K562 (cell line): ENCODE data around the gene BEST4. TPM values are rescaled to one million over a fixed set of nuclear protein-coding genes. Genes with fewer than 3 reads are reported as not detected.

ENCODE experiments used
- ASH1L ChIP-seq: fragments of 450-650 bp; IDR thresholded peaks from 2 replicates; pipeline ENCODE4 v1.6.1; 2018; ENCODE audit warnings: borderline replicate concordance, mild to moderate bottlenecking, low read depth; ENCODE audit not compliant: partially characterized antibody
- DACH1 ChIP-seq: fragments of 450-650 bp; IDR thresholded peaks from 2 replicates; pipeline ENCODE4 v1.6.1; 2018; ENCODE audit not compliant: partially characterized antibody
- FOXM1 ChIP-seq, 2 experiments: fragments of 450-650 bp in 1 of 2; sonication (generic) in 1 of 2; formaldehyde crosslinking in 1 of 2; IDR thresholded peaks; 2 replicates each; pipeline versions ENCODE4 v1.6.1 to v1.9.0; 2017 to 2022; ENCODE audit warnings: low read depth in 2 of 2, mild to moderate bottlenecking in 2 of 2, missing genetic modification reagents in 1 of 2, moderate library complexity in 1 of 2
- MYC ChIP-seq, 2 experiments: fragments of 250-450 bp in 1 of 2; sonication (Bioruptor Pico) in 1 of 2; IDR thresholded peaks; 2 replicates each; pipeline versions ENCODE4 v1.5.1 to v1.6.1; 2012 to 2021; ENCODE audit warnings: low read depth in 2 of 2, borderline replicate concordance in 1 of 2, improper control_type of control experiment in 1 of 2, low read length in 1 of 2, mild to moderate bottlenecking in 1 of 2, moderate library complexity in 1 of 2
- THRAP3 ChIP-seq: fragments of 450-650 bp; IDR thresholded peaks from 2 replicates; pipeline ENCODE4 v1.6.1; 2016; ENCODE audit warnings: mild to moderate bottlenecking, inconsistent platforms, borderline replicate concordance
- polyA plus RNA-seq, 8 experiments: library from polyadenylated mRNA; depleted of rRNA in 4 of 8; stranded (reverse) in 5 of 8; unstranded in 3 of 8; fragments of >200 nt; fragmentation: Nextera tagmentation in 2 of 8; fragmentation: Illumina TruSeq in 1 of 8; extraction: Ambion mirVana in 2 of 8; extraction: Trizol in 1 of 8; gene quantifications; 2 replicates each; pipeline versions ENCODE4 v1.2.1 to v1.2.3, GENCODE V29; 2011 to 2014; ENCODE audit warnings: inconsistent platforms in 1 of 8, missing spikeins in 1 of 8
- total RNA-seq, 7 experiments: library from RNA; depleted of rRNA in 6 of 7; stranded (reverse); fragments of >200 nt in 6 of 7; fragmentation: Illumina TruSeq in 2 of 7; extraction: Trizol in 2 of 7; gene quantifications; 2 replicates each; pipeline versions ENCODE4 v1.2.1 to v1.2.3, GENCODE V29; 2011 to 2021; ENCODE audit warnings: low replicate concordance in 1 of 7
- TF ChIP-seq, protein P1 (sequence below): fragments of 250-450 bp; sonication (Bioruptor Pico); IDR thresholded peaks from 2 replicates; pipeline ENCODE4 v1.4.0; 2020
- TF ChIP-seq, protein P2 (sequence below): fragments of 450-650 bp; IDR thresholded peaks from 2 replicates; pipeline ENCODE4 v1.6.1; 2017; ENCODE audit warnings: antibody characterized with exemption
- TF ChIP-seq, protein P3 (sequence below): fragments of 450-650 bp; IDR thresholded peaks from 2 replicates; pipeline ENCODE4 v1.7.0; 2016; ENCODE audit warnings: borderline replicate concordance

Gene BEST4
- total and polyA plus RNA-seq, 9 of the 15 experiments (the other 6 are each of a cell fraction or from before 2014, with no cell fraction given), result 0.07 to 0.11 TPM; not detected in 7

GRCh38 chr1:44792736-44793502 is 4.9 kb upstream of the BEST4 start (continued):
- TF ChIP-seq THRAP3 (0 out of 2 replicates have a peak, but pooled peaks have one; percentile 13), ASH1L (no peak), FOXM1 (IDR thresholded peaks at IDR 0.05; ENCODE audit: low read depth) (no peak), FOXM1 (CRISPR knock-in tag; IDR thresholded peaks at IDR 0.05; ENCODE audit: low read depth) (peak; percentile 40; the same call in 1 of the 2 replicates), DACH1 (no peak), MYC (IDR thresholded peaks at IDR 0.05; ENCODE audit: low read depth, low read length) (no peak), MYC (CRISPR knock-in tag; IDR thresholded peaks at IDR 0.05; ENCODE audit: borderline replicate concordance, low read depth) (no peak)
- TF ChIP-seq, protein P1, sequence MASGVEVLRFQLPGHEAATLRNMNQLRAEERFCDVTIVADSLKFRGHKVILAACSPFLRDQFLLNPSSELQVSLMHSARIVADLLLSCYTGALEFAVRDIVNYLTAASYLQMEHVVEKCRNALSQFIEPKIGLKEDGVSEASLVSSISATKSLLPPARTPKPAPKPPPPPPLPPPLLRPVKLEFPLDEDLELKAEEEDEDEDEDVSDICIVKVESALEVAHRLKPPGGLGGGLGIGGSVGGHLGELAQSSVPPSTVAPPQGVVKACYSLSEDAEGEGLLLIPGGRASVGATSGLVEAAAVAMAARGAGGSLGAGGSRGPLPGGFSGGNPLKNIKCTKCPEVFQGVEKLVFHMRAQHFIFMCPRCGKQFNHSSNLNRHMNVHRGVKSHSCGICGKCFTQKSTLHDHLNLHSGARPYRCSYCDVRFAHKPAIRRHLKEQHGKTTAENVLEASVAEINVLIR (CRISPR knock-in tag), result no peak
- TF ChIP-seq, protein P2, sequence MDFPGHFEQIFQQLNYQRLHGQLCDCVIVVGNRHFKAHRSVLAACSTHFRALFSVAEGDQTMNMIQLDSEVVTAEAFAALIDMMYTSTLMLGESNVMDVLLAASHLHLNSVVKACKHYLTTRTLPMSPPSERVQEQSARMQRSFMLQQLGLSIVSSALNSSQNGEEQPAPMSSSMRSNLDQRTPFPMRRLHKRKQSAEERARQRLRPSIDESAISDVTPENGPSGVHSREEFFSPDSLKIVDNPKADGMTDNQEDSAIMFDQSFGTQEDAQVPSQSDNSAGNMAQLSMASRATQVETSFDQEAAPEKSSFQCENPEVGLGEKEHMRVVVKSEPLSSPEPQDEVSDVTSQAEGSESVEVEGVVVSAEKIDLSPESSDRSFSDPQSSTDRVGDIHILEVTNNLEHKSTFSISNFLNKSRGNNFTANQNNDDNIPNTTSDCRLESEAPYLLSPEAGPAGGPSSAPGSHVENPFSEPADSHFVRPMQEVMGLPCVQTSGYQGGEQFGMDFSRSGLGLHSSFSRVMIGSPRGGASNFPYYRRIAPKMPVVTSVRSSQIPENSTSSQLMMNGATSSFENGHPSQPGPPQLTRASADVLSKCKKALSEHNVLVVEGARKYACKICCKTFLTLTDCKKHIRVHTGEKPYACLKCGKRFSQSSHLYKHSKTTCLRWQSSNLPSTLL, result 0 out of 2 replicates have a peak, but pooled peaks have one; percentile 27
- TF ChIP-seq, protein P3, sequence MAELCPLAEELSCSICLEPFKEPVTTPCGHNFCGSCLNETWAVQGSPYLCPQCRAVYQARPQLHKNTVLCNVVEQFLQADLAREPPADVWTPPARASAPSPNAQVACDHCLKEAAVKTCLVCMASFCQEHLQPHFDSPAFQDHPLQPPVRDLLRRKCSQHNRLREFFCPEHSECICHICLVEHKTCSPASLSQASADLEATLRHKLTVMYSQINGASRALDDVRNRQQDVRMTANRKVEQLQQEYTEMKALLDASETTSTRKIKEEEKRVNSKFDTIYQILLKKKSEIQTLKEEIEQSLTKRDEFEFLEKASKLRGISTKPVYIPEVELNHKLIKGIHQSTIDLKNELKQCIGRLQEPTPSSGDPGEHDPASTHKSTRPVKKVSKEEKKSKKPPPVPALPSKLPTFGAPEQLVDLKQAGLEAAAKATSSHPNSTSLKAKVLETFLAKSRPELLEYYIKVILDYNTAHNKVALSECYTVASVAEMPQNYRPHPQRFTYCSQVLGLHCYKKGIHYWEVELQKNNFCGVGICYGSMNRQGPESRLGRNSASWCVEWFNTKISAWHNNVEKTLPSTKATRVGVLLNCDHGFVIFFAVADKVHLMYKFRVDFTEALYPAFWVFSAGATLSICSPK, result peak; percentile 31; the same call in 1 of the 2 replicates
